Measurements from ENCODE around the gene FBXO41.

FBXO41 gene

GRCh38 chr2:73260338-73260984 lies 23.8 kb downstream of the FBXO41 start:
- peak; percentile 31 for DNase-seq

GRCh38 chr2:73259704-73260337 lies 24.5 kb downstream of the FBXO41 start:
- DNase-seq = no peak

- DNase-seq = no peak
Measured at GRCh38 chr2:73259276-73259675, 25.0 kb downstream of the FBXO41 start.

- no peak for DNase-seq
Measured at GRCh38 chr2:73258913-73259215, 25.4 kb downstream of the FBXO41 start.

- DNase-seq = no peak
Measured at GRCh38 chr2:73258186-73258912, 25.9 kb downstream of the FBXO41 start.

GRCh38 chr2:73257425-73258125 lies 26.7 kb downstream of the FBXO41 start:
- DNase-seq = peak; percentile 12

GRCh38 chr2:73257021-73257420 lies 27.3 kb downstream of the FBXO41 start:
- no peak for DNase-seq

DNA sequence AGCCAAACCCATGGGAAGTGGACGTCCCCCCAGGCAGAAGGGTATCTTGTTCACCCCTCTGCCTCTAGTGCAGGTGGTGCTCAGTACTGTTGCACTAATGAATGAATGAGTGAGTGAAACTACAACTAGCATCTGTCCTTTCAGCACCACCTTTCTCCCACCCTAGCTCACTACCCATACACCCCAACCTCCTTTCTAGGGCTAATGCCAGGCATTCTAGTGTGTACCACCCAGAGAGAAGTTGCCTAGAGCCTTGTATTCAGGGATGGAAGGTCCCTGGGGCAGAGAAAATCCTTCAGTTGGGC lies 27.7 kb downstream of the FBXO41 start:
- DNase-seq = no peak

- no peak for DNase-seq
Measured at GRCh38 chr2:73255907-73256617, 28.2 kb downstream of the FBXO41 start.

DNA sequence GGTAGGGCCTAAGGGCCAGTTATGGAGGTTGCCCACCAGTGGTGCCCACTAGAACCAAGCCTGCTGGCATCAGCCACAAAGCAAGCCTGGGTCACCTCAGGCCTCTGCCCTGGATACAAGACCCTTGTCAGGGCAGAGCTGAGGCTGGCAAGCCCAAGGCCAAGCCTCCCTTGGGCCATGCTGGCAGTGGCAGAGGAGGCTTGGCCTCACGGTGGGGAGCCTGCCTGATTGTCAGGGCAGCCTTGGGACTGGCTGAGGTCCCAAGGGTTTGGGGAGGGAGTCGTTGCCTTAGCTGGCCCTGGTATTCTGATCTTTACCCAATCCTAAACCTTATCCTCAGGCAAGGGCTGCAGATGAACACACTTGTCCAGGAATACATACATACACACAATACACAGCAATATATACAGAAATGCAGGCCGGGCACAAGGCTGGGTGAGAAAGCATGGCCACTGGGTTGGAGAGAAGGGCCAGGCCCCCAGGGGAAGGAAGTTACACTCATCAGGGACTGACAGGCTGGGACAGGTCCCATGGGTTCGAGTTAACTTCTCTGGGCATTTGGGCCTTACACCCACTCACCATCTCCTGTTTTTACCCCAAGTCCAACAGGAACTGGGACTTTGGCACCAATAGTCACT lies 29.2 kb downstream of the FBXO41 start:
- no peak for DNase-seq

DNA sequence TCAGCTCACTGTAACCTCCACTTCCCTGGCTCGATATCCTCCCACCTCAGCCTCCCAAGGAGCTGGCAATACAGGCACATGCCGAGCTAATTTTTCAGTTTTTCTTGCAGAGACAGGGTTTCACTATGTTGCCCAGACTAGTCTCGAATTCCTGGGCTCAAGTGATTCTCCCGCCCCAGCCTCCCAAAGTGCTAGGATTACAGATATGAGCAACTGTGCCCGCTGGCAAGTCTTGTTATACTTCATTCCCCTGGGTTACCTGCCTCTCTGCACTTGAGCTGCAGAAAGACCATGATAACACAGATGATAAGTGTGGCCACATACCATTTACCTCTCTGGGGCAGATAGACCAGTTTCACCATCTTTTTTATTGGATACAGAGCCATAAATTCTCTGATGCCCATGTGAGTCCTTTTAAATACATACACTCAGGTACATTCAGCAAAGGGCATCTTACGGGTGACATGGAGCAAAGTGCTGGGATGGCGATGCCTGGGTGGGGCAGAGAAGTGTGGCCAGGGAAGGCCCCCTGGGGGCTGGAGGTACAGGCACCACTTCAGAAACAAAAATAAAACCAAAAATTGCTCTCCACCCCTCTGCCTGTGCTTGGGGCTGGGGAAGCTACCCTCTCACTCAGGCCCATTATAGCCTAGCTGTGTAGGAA lies 29.8 kb downstream of the FBXO41 start:
- no peak for DNase-seq

- DNase-seq = peak; percentile 70
Measured at GRCh38 chr2:73253901-73254300, 30.4 kb downstream of the FBXO41 start.

DNA sequence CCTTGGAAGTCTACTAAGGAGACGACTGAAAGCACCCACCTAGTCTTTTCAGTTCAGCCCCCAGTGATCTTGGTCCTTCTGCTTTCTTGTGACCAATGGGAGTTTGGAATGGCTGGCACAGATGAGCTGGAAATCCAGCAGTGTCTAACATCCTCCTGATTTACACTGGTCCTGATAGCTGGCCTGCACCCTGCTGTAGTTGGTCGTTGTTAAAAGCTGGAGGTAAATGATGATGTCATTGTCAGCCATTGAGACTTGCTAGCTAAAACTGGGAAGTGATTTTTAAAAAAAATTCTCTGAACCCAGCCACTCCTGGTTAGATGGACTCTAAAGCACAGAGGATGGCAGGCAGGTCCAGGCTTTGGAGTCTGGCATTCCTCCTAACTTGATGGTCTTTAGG lies 30.9 kb downstream of the FBXO41 start:
- DNase-seq = peak; percentile 6

DNA sequence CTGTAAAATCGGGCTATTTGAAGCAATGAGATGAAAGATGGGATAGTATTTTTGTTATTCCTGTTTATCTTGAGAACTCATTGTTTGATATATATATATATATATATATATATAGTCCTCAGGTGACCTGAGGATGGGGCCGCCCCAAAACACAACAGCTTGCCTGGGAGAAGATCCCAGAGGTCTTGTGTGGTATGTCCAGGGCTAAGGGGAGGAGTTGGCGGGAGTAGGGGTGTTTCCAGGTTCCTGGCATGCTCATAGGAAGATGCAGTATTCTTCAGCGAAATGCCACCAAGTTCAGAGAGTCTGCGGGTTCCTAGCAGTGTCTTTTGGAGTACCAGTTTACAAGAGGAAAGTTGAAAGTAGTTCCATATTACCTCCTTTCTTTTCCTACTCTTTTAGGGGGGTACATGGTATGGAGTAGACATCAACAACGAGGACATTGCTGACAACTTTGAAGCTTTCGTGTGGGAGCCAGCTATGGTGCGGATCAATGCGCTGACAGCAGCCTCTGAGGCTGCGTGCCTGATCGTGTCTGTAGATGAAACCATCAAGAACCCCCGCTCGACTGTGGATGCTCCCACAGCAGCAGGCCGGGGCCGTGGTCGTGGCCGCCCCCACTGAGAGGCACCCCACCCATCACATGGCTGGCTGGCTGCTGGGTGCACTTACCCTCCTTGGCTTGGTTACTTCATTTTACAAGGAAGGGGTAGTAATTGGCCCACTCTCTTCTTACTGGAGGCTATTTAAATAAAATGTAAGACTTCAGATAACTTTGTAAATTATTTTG lies 31.8 kb downstream of the FBXO41 start:
- DNase-seq = no peak

GRCh38 chr2:73250872-73251846 lies 33.1 kb downstream of the FBXO41 start:
- no peak for DNase-seq

DNA sequence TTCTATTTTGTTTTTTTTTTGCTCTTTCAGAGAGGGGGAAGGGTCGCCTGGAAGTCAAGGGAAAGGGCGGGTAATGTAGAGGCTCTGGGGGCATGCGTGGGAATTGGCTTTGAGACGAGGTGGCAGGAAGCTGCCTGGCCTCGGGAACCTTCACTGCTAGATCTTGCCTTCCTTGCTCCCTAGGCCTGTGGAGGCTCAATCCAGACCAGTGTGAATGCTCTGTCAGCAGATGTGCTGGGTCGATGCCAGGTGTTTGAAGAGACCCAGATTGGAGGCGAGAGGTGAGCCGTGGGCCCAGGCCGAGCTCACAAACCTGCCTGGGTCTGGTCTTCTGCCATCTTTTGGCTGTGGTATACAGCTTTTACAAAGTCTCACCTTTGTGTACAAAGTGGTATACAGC lies 34.6 kb downstream of the FBXO41 start:
- no peak for DNase-seq

DNA sequence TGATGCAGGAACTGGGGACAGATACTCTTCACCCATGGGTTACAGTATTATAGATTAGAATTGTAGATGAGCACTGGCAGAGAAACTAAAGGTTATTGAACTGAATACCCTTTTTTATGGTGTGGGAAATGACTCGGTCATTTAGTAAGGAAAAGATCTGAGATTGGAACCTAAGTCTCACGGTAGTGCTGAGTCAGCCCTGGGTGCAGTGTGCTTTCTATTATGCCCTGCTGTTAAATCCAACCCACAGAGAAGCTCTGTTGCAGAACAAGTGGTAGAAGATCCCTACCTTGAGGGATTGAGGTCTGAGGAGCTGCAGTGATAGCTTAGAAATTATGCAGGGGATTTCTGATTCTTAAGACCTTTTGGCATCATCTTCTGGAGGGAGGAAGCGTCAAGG lies 37.4 kb downstream of the FBXO41 start:
- DNase-seq = no peak

- no peak for DNase-seq
Measured at GRCh38 chr2:73244580-73244979, 39.7 kb downstream of the FBXO41 start.

DNA sequence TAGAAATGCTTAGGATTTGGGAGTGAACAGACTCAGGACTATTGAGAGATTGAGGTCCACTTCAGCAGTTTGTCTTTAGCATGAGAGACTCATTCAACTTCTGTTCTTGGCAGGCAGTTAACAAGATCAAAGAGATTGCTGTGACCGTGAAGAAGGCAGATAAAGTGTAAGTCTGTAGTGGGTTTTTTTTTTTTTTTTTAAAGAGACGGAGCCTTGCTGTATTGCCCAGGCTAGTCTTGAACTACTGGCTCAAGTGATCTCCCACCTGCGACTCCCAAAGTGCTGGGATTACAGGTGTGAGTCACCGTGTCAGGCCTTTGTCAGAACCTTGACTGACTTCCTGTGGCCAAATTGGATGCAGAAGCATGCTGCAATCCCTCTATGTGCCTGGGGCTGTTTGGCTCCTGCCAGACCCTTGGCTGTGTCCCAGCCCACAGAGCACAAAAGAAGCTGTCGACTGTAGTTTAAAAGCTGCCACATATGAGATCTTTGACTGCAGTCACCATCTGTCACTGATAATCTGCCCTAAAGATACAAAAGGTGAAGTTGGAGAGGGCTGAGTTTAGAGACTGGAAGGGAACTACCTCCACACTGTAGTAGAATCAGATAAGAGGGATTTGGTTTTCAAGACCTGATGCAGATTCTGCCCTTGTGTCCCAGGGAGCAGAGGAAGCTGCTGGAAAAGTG lies 40.3 kb downstream of the FBXO41 start:
- no peak for DNase-seq

GRCh38 chr2:73239776-73240175 lies 44.5 kb downstream of the FBXO41 start:
- DNase-seq = no peak

Measured in inflammatory macrophage treated with lipopolysaccharide for 4 hours (primary cell).